GM19395 (cell line): ENCODE results near the gene PER2.
"Not testable (repeated sequence)": the region's sequence is repeated elsewhere in the genome, so short reads cannot be mapped to it uniquely, and the experiment has no call there.

Experiments used
- ATAC-seq: cut with Tn5 transposase; IDR thresholded peaks from one replicate; pipeline ENCODE4 v1.9.1; 2021; ENCODE audit warnings: mild to moderate bottlenecking, moderate library complexity; ENCODE audit not compliant: unreplicated experiment

Gene PER2

GRCh38 chr2:238310721-238311120, 22.3 kb upstream of the PER2 start:
- ATAC-seq = not testable (repeated sequence)

DNA sequence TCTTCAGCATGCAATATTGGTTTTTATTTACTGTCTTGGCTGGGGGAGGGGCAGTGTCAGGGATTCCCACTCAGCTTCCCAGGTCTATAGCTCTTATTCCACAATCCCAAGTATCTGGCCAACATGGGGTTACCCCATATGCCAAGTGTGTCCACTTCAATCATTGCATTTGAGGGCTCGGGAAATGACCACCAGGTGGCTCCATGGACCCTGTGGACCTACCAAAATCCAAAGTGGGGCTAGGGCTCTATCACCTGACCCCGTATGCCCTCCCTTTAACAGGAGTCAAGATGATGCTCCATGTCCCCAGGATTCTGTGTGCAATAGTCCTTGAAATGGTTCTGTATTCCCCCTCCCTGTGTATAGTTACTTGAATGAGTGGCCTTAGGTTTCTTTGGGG, 19.8 kb upstream of the PER2 start:
- no peak for ATAC-seq

DNA sequence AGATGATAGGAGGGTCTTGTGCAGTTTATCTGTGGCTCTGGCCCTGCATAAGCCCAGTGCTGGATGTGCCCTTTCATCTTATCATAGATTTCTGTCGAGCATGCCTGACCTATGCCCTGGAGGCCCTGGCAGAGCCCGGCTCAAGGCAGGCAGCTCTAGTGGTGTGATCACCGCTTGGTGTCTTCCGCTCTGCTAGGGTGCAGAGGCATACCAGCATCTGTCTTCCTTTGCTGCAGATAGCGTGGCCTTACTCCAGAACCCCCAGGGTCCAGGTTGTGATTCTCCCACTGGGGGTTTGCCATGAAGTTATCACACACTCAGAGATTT, 18.2 kb upstream of the PER2 start:
- no peak for ATAC-seq

DNA sequence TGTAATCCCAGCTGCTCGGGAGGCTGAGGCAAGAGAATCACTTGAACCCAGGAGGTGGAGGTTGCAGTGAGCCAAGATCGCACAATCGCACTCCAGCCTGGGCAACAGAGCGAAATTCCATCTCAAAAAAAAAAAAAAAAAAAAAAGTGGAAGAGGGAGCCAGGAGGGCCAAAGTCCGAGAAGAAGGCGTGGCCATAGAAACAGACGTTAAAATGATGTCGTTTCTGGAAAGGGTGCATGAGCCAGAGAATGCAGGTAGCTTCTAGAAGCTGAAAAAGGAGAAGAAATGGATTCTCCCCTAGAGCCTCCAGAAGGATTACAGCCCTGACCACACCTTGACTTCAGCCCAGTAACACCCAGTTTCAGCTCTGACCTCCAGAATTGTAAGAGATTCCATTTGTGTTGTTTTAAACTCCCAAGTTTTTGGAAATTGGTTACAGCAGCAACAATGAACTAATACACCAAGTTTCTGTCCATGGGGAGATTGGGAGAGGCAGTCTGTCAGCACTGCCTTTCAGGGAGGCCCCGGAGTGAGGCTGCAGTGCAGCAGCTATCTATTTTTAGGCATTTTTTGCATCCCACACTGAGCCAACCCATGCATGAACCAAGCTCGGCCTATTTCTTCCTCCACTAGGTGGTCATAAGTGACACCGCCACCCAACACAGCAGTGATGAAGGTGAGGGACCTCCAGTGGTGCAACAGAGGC, 17.7 kb upstream of the PER2 start:
- no peak for ATAC-seq

- ATAC-seq = no peak
Observed at GRCh38 chr2:238305092-238305862, 16.9 kb upstream of the PER2 start.

GRCh38 chr2:238304116-238304515, 15.7 kb upstream of the PER2 start:
- no peak for ATAC-seq

DNA sequence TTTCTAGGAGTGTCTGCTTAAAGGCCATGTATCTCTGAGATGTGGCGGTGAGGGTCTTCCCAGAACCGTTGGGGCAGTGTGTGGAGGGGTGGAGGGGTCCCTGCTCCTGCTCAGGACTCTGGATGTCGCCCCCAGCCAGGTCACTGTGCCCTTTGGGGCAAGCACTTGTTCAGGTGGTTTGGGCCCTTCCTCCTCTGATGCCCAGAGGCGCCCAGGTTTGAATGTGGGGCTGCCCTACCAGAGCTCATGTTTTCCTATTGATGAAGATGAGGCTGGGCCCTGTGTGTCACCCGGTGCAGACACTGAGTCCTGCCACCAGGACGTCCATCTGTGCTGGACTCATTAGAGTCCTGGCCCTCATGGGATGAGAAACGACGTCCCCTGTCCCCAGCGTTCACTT, 14.3 kb upstream of the PER2 start:
- ATAC-seq = no peak

DNA sequence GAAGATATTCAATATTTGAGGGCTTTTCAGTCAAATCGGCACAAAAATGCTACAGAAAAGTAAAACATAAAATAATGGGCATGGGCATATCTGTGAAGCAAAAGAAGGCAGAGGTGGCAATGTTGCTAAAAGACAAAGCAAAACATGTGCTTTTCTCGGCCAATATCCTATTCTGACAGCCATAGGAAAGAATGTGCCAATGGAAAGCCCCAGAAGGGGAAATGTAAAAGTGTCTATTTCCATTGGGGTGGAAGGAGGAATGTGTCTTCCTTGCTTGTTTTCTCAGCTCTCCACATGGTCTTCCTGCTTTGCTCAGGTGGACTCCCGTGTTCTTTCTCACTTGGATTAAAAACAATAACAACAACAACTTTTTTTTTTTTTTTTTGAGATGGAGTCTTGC, 13.7 kb upstream of the PER2 start:
- ATAC-seq = no peak

DNA sequence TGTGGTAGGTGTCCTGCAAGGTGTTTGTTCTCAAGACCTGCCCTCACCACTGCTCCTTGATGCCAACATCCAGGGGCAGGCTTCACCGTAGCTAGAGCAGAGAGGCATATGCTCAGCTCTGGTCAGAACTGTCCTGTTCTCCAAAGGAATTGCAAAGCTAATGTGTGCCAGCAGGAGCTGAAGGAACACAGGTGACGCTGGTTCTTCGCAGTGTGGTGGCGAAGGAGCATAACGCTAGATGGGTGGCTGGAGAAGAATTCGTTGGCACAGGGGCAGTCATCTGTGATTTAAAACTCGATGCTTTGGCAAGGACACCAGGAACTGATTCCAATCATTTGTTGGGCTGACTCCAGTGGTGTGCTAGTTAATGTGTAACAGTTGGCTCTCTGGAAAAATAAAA, 11.4 kb upstream of the PER2 start:
- no peak for ATAC-seq

GRCh38 chr2:238296638-238297457, 8.4 kb upstream of the PER2 start:
- no peak for ATAC-seq

- ATAC-seq = no peak
Observed at GRCh38 chr2:238295144-238296112, 7.0 kb upstream of the PER2 start.

- no peak for ATAC-seq
Observed at GRCh38 chr2:238294393-238295143, 6.2 kb upstream of the PER2 start.

GRCh38 chr2:238294046-238294392, 5.6 kb upstream of the PER2 start:
- no peak for ATAC-seq

DNA sequence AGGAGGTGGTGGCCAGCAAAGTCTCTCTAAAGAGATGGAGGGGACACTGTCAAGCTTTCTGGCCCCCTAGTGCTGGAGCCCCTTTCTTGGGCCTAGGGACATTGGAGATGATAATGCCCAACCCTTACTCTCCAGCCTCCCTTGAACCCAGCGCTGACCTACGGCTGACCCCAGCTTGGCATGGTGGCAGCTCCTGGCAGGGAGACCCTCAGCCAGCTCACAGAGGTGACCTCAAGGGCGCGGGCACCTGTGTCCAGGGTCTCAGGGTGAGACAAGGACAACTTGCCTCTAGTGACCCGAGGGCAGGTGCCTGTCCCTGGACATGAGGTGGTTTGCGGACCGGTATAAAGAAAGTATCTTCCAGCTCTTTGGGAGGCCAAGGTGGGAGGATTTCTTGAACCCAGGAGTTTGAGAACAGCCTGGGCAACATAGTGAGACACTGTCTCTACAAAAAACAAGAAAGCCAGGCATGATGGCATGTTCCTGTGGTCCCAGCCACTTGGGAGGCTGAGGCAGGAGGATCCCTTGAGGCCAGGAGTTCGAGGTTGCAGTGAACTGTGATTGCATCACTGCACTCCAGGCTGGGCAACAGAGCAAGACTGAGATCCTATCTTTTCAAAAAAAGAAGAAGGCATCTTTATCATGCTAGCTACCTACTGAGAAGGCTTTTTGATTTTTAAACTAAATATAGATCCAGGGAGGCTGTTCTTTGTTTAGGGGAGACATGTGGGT, 3.3 kb upstream of the PER2 start:
- no peak for ATAC-seq

DNA sequence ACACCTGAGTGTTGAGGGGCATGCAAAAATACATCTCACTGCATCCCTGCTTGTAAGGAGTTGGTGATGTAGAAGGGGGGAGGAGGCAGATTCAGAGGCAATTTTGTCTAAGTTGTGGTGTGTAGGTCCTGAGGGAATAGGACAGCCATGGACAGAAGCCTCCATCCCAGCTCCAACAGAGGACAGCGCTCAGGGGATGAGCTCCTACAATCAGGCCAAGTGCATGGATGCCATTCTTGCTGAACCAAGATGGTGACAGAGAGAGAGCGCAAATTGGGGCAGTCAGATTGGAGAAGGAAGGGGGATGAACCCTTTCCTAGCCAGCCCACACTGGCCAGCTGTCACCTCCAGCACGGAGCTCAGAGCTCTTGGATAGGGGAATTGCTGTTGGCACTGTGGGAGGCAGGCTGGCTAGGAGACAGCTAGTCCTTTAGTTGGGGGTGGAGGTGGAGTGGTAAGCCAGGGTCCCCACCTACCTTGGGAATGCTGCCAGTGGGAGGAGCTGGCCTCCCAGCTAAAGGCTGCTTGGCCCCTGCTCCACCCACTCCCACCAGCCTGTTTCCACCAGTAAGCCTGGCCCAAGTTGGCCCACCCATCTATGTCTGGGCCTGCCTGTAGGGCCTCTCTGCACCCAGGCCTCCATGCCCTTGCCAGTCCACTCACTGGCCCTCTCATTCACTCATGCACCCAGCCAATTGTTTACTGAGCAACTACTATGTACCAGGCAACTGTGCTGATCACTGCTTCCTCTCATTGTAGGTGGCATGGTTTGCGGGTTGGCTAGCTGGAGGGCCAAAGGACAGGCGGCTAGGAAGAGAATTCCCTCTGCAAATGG, 2.5 kb upstream of the PER2 start:
- no peak for ATAC-seq

DNA sequence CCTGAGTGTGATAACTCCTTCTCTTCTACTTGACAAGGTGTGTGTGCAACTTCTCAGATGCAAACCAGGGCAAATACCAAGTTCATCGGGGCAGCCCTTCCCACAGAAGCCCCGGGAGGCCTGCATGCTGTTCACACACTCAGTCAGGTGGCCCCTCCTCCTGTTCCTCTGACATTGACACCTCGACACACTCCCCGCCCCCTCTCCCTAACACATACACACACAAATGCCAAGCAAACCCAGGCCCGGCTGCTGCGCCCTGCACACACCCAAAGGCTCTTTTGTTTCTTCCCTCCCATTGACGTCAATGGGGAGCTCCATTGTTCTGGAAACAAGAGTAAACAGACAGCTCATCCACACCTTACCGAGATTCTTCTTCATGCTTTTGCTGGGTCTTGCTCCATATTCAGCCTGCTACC, 1.7 kb upstream of the PER2 start:
- no peak for ATAC-seq

DNA sequence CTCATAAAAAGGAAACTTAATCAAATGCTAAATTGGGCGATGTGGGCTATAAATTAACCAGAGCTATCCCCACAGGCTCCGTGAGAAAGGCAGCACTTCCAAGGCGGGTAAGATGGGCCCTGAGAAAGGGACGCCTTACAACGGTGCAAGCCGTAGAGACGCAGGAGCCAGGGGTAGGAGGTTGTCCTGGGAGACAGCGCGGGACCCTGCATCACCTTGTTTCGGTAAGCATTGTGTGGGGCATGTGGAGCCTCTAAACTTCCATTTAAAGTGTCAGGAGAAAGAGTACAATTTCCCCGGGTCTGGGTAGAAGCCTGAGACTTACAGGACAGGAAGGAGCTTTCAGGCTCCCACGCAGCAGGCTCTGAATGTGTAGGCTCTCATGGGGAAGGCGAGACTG, 1.2 kb upstream of the PER2 start:
- ATAC-seq = no peak
